CD4-positive, alpha-beta T cell treated with Interleukin-6 at 100 ng/mL for 8 hours (primary cell): ENCODE data around the gene DPYSL4.
"Not testable (repeated sequence)": the region's sequence is repeated elsewhere in the genome, so short reads cannot be mapped to it uniquely, and the experiment has no call there.

Source experiments
- DNase-seq: peaks from one replicate; pipeline ENCODE4 v3.0.0-alpha.2; 2020; ENCODE audit warnings: mixed read lengths, low spot score

Gene DPYSL4

GRCh38 chr10:132207536-132208461 is 21.1 kb downstream of the DPYSL4 start:
- DNase-seq: no peak

- DNase-seq: no peak
Observed at GRCh38 chr10:132208462-132209050, 21.8 kb downstream of the DPYSL4 start.

- DNase-seq: no peak
Observed at GRCh38 chr10:132209130-132209529, 22.4 kb downstream of the DPYSL4 start.

DNA sequence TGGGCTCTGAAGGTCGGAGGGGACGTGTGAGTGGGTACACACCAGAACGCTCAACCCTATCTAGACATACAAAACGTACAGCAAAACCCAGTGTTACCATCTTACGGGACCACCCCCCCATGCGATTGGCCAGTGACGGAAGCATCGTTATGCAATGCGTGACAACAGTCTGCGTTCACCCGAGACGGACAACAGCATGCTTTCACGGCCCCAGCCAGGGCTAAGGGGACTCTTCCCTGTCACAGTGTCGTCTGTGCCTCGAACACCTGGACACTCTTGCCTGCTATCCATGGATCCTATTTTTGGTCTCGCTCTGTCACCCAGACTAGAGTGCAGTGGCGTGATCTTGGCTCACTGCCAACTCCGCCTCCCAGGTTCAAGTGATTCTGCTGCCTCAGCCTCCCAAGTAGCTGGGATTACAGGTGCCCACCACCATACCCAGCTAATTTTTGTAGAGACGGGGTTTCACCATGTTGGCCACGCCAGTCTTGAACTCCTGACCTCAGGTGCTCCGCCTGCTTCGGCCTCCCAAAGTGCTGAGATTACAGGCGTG is 23.3 kb downstream of the DPYSL4 start:
- DNase-seq: no peak

DNA sequence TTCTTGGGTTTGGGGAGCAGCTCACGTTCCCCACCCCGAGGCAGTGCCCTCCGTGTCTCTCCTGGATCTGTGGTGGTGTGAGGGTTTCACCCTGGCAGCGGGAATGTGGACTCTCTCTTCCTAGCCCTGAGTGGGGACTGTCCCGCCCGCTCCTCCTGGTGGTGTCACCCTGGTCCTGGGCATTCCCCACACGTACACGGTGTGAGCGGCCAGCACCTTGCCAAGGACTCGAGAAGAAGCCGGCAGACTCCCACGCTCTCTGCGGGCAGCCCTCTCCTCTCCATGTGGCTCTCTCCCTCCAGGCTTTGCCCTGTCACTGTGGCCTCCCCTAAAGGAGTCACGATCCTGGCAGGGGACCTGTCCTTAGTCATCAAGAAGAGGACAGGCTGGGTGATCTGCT is 24.0 kb downstream of the DPYSL4 start:
- no peak for DNase-seq

DNA sequence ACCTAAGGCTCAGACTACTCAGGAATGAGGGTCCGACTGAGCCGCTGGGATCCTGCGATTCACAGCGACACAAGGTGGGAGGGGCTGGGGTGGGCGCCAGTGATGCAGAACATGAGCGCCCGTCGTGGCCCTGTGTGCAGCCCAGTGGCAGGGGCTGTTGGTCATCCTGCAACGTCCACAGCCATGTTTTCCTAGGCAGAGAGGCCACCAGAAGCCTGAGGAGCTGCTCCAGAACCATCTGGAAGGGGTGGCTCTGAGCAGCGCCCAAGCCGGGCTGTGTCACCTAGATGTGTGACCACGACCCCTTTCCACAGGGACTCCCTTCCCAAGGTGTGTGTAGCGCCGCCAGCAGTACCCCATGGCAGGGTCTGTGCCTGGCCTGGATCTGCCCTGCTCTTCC is 24.5 kb downstream of the DPYSL4 start:
- no peak for DNase-seq

DNA sequence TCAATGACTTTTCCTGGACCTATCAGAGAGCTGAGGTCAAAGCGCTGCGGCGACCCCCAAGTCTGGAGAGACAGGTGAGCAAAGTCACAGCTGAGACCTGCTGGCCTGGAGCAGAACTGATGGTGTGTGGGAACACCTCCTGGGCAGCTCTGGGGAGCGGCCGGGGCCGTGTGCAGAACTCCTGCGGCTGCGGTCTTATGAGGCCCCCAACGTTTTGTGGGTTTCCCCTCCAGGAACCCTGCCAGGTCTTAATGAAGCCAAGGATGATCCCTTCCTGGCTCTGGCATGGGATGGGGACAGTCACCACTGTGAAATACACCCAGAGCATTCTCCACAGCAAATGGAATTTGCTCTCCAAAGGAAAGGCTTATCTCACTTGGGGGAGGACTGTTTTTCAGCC is 26.1 kb downstream of the DPYSL4 start:
- DNase-seq: no peak

DNA sequence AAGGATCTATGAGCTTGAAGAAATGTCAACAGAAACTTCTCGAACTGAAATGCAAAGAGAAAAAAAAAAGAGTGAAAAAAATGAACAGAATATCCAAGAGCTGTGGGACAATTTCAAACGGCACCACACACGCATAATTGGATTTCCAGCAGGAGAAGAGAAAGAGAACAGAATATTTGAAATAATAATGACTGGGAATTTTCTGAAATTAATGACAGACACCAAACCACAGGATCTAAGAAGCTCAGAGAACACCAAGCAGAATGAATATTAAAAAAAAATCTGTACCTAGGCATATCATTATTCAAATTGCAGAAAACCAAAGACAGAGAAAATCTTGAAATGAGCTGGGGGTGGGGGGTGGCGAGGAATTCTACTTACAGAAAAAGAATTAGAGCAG is 27.2 kb downstream of the DPYSL4 start:
- no peak for DNase-seq

DNA sequence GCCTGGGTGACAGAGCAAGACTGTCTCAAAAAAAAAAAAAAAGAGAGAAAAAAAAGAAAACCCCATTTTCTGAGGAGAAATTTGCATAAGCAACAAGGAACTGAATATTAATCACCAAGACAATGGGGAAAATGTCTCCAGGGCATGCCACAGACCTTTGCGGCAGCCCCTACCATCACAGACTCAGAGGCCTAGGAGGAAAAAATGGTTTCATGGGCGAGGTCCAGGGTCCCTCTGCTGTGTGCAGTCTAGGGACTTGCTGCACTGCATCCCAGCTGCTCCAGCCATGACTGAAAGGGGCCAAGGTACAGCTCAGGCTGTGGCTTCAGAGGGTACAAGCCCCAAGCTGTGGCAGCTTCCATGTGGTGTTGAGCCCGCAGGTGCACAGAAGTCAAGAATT is 29.7 kb downstream of the DPYSL4 start:
- not testable (repeated sequence) for DNase-seq

- DNase-seq: no peak
Observed at GRCh38 chr10:132219486-132219885, 32.7 kb downstream of the DPYSL4 start.

GRCh38 chr10:132220061-132220460 is 33.3 kb downstream of the DPYSL4 start:
- DNase-seq: no peak

- DNase-seq: not testable (repeated sequence)
Observed at GRCh38 chr10:132220996-132221395, 34.2 kb downstream of the DPYSL4 start.

- no peak for DNase-seq
Observed at GRCh38 chr10:132222726-132223125, 36.0 kb downstream of the DPYSL4 start.

DNA sequence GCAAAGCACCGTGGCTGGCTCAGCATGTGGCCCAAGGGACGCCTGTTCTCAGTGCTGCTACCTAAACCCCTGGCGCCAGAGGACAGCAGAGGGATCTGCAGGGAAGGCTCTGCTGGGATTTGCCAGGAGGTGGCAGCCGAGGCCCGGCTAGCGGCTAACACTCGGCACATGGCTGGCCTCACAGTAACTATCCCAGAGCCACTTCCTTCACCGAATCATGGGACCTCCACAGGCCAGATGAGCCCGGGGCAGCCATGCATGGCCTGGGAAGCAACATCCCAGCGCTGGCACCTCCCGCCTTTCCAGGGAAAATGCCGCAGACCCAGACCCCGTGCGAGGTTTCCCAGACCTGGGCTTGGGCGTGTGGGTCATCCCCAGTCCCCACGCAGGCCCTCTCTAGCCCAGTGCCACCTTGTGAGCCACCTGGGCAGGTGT is 36.4 kb downstream of the DPYSL4 start:
- DNase-seq: peak; percentile 65

- DNase-seq: no peak
Observed at GRCh38 chr10:132223611-132224342, 37.0 kb downstream of the DPYSL4 start.

GRCh38 chr10:132224343-132225072 is 37.8 kb downstream of the DPYSL4 start:
- DNase-seq: no peak

- DNase-seq: no peak
Observed at GRCh38 chr10:132225073-132225848, 38.5 kb downstream of the DPYSL4 start.

DNA sequence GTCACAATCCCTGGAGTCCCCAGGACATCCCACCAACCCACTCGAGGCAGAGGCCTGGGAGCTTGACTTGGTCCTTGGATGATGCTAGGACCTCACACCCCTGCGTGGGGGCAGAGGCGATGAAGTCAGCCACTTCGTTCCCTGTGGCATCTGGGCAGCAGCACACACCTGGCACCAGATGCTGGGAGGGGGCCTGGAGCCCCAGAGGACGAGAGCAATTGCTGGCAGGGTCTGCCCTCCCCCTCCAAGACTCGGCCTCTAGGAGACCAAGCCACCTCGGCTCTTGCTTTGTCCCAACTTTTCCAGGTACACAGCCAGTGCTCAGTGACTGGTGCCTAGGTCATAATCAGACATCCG is 39.1 kb downstream of the DPYSL4 start:
- DNase-seq: no peak

DNA sequence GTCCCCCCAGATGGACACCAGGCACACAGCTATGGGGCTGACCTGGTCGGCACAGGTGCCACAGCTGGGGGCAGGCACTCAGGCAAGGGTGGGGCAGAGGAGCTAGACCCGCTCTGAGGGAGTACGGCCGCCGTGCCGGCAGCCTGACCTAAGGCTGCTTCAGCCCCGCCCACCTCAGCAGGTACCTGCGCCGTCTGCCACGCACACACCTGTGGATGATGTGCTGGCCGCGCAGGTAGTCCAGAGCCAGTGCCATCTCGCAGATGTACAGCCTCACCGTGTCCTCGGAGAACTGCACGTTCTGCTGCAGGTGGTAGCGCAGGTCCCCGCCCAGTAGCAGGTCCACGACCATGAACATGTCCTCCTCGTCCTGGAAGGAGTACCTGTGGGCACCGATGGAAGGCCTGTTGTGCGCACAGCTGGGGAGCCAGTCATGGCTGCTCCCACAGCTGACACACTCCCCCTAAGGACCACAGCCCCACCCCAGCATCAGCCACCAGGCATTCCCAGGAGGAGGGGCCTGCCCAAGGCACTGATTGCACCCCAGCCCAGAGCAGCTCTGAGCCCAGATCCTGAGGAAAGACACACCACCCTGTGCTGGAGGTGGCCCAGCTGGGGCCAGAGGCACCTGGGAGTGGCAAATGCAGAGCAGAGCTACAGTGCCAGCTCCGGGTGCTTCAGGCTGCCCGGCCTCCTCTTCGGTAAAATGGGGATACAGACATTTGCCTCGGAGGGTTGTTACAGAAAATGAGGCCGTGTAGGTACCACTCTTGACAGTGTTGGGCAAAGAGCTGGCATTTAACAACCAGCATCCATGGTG is 40.0 kb downstream of the DPYSL4 start:
- DNase-seq: no peak

DNA sequence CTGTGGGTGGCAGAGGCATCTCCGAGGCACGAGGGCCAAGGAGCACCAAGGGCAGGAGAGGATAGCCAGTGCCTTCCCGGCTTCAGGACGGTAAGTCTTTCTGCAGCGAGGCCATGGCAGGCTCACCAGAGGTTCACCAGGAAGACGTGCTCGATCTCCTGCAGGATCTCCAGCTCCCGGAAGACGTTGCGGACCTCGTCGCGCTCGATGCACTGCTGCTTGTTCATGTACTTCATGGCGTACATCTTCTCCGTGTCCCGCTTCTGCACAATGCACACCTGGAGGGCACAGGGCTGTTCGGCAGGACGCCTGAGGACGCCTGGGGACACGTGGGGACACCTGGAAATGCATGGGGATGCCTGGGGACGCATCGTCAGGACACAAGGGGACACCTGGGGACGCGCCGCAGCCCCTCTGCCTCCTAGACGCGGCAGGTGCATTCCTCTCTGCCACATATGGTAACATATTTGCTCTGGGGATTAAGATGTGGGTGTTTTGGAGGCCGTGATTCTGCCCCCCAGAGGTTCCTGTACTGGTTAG is 41.2 kb downstream of the DPYSL4 start:
- DNase-seq: no peak
